GM21447 (cell line): ENCODE data around the gene STRBP.

Experiments
- ATAC-seq: cut with Tn5 transposase; IDR thresholded peaks from one replicate; pipeline ENCODE4 v1.9.1; 2021; ENCODE audit not compliant: unreplicated experiment

The STRBP gene

DNA sequence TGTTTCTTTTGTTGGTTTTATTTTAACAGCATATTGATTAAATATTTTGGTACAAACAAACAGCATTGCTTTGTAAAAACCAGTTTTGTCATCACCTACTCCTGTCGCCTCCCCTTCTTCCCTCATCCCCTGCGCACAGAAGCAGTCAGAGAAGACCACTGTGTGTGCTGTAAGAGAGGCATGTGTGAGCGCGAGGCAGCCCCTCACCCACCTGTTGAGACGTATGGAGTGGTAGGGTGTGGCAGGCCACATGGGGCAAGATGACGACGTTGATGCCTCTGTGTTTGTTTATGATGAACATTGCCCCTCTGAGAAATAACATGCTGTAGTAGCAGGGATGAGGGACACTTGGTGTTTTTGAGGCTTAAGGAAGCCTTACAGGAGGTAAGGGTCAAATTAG lies 163.6 kb downstream of the STRBP start:
- no peak for ATAC-seq

DNA sequence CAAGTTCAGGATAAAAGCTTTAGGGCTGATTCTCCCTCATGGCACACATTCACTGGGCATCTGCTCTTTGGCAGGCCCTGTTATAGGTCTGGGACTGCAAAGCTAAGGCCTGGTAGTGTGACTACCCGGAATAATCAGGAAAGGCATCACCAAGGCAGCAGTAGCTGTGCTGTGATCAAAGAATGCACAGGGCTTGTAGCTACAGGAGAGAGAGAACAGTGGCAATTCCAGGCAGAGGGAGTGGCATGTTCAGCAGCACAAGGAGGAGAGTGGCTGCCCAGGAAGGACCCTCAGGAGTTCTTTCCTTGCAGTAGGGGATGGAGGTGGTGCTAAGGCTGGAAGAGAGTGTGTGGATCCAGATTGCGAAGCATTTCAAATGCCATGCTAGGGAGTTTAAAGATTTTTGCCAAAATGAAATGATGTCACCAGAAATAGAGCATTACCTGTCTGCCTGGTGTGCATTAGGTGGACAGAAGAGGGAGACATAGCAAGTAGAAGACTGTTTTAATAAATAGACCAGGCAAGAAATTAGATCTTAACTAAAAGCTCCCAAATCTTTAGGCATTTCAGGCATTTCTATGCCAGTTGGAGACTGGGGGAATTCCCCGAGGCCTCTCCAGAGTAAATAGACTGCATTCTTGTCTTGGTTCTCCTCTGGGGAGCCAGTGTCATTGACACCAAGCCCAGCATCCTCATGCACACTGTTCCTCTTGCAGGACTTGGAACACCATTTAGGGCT lies 165.8 kb downstream of the STRBP start:
- no peak for ATAC-seq

DNA sequence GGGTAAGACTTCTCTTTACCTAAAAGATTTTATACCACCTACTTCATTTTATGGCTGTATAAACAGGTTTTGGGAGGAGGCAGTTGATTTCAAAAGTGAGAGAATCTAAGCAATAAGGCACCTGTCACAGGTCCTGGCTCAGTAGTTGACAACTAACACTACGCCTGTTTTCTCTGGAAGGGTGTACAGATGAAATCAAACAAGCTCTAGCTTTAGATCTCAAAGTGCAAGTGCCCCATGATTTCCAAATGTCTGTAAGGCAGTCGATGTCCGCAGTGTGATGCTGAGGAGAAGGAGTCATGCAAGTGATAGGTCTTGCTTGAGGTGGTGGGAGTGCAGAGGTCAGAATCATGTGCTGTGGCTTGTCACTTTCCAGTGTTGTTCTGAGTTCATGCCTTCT lies 168.8 kb downstream of the STRBP start:
- no peak for ATAC-seq

DNA sequence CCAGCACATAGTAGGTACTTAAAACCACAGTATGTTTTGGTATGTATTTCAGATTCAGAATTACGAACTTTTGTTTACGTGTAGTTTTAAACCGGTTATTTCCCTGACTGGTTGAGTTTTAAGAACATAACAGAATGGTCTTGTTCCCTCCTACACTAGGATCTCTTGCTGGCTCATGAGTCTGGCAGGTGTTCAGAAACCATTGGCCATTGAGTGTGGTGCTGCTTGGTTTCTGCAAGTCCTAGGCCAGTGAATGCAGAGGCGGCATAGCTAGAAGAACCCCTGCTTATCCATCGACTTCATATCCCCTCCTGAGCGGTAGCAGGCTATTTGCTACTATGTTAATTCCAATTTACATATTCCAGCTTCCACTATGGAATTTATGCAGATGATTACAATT lies 169.3 kb downstream of the STRBP start:
- no peak for ATAC-seq

DNA sequence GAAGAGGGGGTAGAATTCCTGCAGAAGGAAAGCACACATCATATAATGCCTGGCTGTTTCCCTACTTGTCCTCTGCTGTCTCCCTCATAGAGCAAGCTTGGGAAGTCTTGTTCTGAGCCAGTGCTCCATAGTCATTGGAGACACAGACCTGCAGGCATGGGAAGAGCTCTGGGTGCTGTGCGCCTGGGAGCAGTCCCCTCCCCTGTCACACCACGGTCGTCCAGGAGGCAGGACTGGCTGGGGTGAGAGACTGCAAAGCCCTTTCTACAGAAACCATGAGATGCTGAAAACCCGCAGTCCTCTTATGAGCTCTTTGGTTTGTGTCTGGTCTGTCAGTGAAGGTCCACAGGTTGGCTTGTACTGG lies 170.3 kb downstream of the STRBP start:
- ATAC-seq: no peak

DNA sequence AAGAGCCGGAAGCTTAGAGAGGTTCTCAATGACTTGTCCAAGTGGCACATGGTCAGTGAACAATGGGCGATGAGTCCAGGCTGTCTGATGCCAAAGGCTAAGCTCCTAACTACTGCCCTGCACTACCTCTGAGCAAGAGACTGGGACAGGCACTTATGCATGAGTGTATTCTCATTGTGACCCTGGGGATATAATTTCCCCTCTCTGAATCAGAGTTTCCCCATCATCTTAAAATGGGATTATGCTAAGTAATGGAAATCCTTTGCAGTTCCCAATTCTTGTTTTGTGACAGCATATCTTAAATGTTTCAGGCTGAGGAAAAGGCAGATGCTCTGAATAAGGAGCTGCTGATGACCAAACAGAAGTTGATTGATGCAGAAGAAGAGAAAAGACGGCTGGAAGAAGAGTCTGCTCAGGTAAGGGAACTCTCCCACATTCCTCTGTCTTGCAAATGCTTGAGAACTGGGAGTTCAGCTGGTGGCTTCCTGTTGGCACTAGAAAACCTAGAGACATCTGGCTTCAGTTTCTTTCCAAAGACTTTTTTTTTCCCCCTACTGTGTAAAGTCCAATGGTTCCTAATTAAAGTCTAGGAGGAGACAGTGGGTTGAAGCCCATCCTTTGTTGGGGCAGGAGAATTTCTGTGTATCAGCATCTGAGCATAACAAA lies 170.8 kb downstream of the STRBP start:
- ATAC-seq: no peak

DNA sequence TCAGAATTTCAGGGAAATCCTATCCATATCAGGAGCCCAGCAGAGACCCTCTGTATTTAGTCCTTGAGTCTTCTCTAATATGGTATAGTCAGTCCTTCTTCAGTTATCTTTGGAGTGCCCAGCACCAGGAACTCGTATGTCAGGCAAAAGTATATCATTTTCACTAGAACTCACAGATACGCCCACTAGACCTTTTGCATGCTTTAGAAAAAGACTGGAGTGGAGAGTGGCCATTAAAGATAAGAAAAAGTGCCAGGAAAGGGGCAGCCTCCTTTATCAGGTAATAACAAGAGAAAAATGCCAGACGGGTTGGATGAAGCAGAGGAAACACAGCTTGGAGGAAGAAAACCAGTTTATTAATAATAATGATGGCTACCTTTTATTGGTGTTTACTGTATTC lies 171.4 kb downstream of the STRBP start:
- no peak for ATAC-seq

DNA sequence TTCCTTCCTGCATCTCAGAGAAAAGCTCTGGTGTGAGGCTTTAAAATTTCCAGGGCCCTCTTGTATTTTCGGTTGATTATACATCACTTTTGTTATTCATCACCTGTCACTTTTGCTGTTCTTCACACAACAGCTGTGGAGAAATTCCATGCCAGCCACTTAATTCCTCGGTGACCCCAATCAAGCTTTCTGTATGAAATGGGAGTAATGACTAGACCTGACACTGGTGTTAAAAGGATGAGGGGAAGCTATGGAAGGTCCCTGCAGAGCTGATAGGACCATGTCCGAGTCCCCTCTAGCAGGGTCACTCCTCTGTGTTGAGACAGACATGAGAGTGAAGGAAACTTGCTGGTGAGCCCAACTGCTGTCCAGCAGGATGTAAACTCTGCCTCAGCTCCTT lies 175.2 kb downstream of the STRBP start:
- no peak for ATAC-seq

DNA sequence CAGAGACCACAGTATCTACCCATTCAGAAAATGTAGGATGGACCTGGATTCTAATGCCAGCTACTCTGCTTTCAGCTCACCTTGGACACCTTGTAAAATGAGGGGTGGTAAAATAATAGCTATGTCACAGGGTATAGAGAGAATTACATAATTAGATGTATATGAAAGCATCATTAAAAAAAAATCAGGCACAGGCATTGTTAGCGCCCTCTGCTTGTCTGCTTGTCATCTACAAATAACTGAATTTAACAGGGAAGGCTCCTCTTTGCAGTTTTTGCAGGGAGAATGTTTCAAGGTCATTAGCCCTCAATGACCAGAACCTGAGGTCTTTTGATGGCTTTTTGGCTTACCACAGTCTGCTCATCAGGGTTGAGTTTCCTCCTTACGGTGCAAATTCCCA lies 176.9 kb downstream of the STRBP start:
- no peak for ATAC-seq

DNA sequence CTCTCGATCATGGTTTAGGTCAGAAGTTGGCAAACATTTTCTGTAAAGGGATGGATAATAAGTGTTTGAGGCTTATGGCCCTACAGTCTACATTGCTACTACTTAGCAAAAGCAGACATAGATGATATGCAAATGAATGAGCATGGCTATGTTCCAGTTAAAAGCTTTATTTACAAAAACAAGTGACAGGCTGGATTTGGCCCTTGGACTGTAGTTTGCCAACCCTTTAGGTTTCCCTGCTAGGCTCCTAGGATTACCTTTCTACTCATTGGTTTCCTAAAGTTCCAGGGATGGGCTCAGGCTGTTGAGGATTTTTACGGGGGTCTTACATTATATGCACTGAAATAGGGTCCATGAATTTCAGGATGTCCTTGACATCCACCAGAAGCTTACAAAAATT lies 177.4 kb downstream of the STRBP start:
- ATAC-seq: no peak

DNA sequence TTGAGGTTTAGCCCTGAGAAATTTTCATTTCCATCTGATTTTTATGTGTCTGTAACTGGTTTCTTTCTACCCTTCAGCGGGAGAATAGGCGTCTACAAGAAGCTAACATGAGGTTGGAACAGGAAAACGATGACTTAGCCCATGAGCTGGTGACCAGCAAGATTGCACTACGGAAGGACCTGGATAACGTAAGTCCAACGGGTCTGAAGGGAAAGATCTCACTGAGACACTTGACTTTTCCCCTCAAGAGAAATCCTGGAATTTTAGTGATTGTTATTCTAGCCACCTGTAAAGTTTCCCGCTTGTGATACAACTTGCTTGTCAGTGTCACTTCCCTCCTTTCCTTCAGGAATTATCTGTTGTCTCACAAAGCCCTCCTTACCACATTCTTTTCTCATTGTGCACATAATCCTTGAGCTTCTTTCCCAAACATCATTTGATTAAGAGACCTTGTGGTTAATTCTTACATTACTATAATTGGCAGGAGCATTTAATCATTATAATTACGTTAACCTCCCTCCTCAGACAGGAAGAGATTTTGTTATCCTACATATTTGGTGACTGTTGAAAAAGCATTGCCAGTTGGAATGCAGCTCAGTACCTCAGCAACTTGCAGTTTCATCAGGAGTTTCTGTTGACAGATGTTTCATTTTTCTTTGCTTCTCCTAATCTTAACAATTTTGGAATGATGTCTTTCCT lies 178.0 kb downstream of the STRBP start:
- ATAC-seq: no peak

DNA sequence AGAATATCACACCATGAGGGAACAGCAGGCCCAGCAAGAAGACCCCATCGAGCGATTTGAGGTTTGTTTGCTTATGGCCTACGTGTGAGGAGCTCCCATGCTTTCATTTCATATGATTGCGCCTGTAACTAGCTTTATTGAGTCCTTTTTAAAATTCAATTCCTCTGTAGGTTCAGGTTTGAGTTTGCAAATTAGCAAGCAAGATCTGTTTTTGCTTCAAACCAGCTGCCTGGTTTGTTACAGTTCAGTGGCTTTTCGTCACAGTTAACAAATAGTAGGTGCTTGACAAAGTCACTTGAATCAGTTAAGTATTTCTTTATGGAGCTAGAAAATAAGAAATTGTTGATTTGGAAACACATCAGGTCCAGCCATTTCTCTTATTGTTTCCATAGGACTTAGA lies 178.6 kb downstream of the STRBP start:
- no peak for ATAC-seq

DNA sequence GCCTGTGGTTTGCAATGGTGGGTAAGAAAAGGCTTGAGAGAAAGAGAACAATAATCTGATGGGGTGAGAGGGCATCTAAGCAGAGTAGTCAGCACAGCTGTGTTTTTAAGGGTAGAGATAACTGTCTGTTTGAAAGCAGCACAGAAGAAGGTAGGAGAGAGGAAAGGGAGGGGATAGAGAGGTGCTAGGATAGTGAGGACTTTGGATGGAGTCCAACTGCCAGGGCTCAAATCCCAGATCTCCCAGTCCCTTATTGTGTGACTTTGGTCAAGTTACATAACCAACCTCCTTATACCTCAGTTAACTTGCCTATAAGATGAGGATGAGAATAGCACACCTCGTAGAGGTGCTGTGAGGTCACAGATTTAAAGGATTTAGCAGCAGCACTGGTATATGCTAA lies 179.3 kb downstream of the STRBP start:
- no peak for ATAC-seq

DNA sequence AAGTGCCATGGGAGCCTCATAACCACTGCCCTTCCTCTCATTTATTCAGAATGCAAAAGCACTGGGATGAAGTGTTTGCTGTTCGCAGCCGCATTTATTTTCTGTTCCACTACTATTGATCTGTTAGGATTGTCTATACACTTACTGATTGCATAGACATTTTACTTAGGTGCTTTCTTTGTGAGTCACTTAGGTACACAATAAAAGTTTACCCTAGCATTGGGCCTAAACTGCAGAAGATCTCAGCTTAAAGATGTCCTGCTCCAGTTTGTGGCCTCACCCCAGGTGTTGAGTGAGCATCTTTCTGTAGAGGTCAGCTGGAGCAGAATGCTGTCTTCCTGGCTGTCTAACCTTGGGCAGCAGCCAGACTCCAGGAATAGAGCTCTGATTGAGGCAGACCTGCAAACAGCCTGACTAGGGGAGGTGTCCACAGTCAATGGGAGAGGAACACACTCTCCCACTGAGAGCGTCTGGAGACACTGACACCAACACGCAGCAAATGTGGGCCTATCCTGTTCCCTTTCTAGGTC lies 181.0 kb downstream of the STRBP start:
- no peak for ATAC-seq

DNA sequence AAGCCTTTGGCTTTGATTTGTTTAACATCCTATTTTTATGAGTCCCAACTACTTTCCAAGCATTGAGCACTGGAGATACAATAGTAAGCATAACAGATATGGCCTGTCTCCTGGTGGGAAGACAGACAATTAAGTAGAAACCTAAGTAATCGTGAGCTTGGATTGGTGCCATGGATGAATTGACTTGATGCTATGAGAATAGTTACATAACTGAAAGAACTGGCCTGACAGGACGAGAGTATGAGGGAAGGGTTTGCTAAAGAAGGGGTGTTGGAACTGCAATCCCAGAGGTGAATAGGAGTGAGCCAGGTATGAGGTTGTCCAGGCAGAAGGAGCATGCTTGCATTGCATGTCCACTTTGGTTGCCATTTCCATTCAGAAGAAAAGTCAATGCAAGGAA lies 182.5 kb downstream of the STRBP start:
- no peak for ATAC-seq

DNA sequence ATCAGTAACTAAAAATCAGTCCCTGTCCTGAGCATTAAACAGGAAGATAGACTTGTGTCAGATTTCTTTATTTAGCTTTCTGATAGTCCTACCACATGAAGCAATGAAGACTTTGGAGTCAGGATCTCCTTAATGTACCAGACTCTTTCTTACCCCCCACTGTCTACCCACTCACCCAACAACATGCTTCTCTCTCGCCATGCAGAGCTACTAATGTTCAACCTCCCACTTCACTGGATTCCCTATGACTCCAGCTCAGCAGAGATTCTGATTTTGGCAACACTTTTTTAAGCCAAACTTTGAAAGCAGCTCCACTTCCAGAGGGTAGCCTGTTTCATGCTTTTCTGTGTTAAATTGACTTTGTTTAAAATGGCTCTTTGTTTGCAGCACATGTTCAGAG lies 184.1 kb downstream of the STRBP start:
- no peak for ATAC-seq

DNA sequence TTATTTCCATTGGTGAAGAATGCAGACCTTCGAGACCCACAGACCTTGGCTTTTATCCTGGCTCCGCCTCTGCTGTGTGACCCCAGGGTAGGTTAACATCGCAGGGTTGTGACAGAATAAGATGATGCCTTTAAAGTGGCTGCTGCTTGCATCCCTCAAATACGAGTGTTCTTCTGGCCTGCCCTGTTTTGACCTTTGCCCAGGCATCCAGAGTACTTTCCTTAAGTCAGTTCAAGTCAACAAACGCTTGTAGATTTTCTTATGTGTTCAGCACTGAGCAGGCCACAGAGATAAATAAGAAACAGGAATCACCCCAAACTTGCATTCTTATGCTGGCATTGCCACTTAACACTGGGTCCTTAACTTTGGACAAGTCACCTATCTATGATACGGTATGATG lies 184.7 kb downstream of the STRBP start:
- no peak for ATAC-seq

DNA sequence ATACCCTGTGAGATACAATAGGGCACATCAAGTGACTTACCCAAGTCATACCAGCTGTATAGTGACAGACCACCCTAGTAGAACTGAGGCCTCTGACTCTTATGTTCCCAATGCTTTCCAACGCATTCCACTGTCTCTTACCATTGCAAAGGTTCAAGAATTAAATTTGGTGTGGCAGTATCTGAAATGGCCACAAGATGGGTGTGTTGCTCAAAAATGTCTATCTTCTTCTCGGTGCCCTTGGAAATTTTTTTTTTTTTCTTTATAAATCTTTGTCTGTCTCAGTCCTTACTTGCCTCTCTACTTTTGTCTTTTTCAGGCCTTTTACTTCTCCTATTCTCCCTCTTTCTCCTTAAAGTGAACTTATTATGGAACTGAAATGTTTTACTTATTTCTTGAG lies 186.6 kb downstream of the STRBP start:
- ATAC-seq: no peak

DNA sequence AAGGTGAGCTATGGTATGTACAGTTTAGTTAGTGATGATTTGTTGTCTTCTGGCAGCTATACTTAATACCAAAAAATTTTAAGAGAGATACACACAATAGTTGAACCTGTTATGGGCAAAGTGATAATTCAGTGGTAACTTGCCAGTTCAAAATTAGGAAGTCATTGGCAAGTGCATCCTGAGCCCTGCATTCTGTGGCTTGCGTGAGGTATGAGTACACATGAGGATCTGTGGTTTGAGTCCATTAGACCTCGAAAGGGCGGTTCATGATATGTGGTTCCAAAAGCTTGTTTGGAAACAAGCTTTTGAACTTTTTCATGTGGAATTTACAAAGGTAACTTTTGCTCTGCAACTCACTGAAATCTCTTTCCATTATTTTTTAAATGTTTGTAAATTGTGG lies 187.9 kb downstream of the STRBP start:
- ATAC-seq: no peak

DNA sequence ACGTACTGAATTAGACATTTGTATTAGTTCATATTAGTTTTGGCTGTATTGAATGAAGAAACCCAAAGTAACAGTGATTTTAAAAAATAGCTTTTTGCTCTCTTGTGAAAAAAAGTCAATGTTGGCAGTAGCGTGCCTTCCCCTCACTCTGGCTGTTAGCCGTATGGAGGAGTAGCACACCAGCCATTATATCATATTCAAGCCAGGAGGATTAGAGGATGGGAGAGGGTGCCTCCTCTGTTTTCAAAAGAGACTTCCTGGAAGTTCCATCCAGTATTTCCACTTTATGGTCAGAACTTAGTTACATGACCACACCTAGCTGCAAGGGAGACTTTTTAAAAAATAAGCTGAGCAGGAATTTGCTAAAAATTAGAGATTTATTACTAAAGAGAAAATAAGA lies 193.8 kb downstream of the STRBP start:
- no peak for ATAC-seq

DNA sequence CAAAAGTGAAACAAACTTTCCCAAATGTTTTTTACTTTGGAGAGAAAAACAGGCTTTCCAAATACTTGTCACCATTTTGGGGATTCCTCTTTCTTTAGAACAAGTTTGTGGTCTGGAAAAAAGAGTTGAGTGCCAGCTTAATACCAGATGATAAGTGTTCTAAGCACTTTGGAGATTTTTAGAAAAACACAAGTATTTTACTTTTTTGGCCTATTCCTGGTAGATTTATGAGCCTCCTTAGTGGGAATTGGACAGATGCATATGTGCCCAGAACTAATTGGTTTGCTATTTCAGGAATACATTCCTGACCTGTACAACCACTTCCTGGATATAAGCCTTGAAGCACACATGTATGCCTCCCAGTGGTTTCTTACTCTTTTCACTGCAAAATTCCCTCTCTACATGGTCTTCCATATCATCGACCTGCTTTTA lies 194.4 kb downstream of the STRBP start:
- ATAC-seq: no peak

DNA sequence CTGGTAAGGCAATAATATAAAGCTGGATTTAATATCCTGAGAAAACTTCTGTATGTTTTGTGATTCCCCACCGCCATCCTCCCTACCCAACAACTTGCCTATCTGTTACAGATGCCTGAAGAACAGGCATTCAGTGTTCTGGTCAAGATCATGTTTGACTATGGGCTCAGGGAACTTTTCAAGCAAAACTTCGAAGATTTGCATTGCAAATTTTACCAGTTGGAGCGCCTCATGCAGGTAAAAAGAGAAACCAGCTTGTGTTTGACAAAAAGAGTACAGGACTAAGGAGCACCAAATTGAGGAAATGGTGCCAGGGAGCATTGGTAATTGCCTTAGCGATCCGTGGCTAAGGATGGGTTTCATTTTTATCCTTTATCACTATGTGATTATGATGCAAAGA lies 194.9 kb downstream of the STRBP start:
- ATAC-seq: no peak
